ENCODE data around the gene ZNF563.

DNA sequence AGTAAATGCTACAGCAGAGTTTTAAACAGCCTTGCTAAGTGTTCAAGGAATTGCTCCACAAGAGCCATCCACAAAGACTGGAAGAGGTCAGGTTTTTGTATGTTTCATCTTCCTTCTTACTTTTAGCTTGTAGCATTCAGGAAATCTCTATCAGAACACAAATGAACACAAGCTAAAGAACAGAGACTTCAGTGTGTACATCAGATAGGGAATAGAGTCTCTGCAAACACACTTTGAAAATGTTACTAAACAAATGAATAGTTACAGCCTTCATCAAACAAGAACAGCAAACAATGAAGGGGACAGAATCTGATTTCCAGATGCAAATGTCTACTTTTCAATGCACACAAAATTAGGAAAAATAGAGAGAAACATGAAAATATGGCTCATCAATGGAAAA, 7.7 kb downstream of the ZNF563 start:
- TF ChIP-seq TAF1 (IDR thresholded peaks at IDR 0.05; ENCODE audit: borderline replicate concordance, insufficient read depth, low read length) = no peak
- TF ChIP-seq, protein P1, sequence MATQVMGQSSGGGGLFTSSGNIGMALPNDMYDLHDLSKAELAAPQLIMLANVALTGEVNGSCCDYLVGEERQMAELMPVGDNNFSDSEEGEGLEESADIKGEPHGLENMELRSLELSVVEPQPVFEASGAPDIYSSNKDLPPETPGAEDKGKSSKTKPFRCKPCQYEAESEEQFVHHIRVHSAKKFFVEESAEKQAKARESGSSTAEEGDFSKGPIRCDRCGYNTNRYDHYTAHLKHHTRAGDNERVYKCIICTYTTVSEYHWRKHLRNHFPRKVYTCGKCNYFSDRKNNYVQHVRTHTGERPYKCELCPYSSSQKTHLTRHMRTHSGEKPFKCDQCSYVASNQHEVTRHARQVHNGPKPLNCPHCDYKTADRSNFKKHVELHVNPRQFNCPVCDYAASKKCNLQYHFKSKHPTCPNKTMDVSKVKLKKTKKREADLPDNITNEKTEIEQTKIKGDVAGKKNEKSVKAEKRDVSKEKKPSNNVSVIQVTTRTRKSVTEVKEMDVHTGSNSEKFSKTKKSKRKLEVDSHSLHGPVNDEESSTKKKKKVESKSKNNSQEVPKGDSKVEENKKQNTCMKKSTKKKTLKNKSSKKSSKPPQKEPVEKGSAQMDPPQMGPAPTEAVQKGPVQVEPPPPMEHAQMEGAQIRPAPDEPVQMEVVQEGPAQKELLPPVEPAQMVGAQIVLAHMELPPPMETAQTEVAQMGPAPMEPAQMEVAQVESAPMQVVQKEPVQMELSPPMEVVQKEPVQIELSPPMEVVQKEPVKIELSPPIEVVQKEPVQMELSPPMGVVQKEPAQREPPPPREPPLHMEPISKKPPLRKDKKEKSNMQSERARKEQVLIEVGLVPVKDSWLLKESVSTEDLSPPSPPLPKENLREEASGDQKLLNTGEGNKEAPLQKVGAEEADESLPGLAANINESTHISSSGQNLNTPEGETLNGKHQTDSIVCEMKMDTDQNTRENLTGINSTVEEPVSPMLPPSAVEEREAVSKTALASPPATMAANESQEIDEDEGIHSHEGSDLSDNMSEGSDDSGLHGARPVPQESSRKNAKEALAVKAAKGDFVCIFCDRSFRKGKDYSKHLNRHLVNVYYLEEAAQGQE (IDR thresholded peaks at IDR 0.05; ENCODE audit: insufficient read depth in 1 of 2, low read depth in 2 of 2, low read length in 2 of 2) = no peak

Measured in PFSK-1 (cell line).